ENCODE results near the gene RABGAP1. TPM values are rescaled to one million over a fixed set of nuclear protein-coding genes. Genes with fewer than 3 reads are reported as not detected.

RABGAP1 gene
- total and polyA plus RNA-seq, 7 donors, result 15.5 to 57.9 (median 33.6) TPM

- H3K9me3 ChIP-seq, result no peaks in the 10 kb centered on the region
- no peak overlapping the region for H3K4me3 ChIP-seq
- H3K36me3 ChIP-seq (ENCODE audit: insufficient read depth in 1 of 2, low read depth in 1 of 2), result peaks cover 3 to 18% of the 10 kb centered on the region in 2 donors
- intact Hi-C loops (cut with DNase I), result loop anchor here in 1 of 2 donors (10.0 kb wide), 1 partner anchor 64 kb away; no protein-coding TSS in a partner anchor
- TF ChIP-seq, protein P1, sequence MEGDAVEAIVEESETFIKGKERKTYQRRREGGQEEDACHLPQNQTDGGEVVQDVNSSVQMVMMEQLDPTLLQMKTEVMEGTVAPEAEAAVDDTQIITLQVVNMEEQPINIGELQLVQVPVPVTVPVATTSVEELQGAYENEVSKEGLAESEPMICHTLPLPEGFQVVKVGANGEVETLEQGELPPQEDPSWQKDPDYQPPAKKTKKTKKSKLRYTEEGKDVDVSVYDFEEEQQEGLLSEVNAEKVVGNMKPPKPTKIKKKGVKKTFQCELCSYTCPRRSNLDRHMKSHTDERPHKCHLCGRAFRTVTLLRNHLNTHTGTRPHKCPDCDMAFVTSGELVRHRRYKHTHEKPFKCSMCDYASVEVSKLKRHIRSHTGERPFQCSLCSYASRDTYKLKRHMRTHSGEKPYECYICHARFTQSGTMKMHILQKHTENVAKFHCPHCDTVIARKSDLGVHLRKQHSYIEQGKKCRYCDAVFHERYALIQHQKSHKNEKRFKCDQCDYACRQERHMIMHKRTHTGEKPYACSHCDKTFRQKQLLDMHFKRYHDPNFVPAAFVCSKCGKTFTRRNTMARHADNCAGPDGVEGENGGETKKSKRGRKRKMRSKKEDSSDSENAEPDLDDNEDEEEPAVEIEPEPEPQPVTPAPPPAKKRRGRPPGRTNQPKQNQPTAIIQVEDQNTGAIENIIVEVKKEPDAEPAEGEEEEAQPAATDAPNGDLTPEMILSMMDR (IDR thresholded peaks at IDR 0.05), result no peak
- H3K27ac ChIP-seq, result no peak overlapping the region
- no peaks in the 10 kb centered on the region for H3K27me3 ChIP-seq (ENCODE audit: insufficient read depth in 3 of 3, low read length in 2 of 3)
- DNase-seq, result no peak
- ATAC-seq, result no peak
- 93 to 99% (median 96%) methylated on average over 7 of the region's 7 CpGs for WGBS, 3 donors
- H3K4me1 ChIP-seq, result peaks cover 20% of the 10 kb centered on the region
These were observed 120.4 kb downstream of the RABGAP1 start for GRCh38 chr9:123061216-123061615.

DNA sequence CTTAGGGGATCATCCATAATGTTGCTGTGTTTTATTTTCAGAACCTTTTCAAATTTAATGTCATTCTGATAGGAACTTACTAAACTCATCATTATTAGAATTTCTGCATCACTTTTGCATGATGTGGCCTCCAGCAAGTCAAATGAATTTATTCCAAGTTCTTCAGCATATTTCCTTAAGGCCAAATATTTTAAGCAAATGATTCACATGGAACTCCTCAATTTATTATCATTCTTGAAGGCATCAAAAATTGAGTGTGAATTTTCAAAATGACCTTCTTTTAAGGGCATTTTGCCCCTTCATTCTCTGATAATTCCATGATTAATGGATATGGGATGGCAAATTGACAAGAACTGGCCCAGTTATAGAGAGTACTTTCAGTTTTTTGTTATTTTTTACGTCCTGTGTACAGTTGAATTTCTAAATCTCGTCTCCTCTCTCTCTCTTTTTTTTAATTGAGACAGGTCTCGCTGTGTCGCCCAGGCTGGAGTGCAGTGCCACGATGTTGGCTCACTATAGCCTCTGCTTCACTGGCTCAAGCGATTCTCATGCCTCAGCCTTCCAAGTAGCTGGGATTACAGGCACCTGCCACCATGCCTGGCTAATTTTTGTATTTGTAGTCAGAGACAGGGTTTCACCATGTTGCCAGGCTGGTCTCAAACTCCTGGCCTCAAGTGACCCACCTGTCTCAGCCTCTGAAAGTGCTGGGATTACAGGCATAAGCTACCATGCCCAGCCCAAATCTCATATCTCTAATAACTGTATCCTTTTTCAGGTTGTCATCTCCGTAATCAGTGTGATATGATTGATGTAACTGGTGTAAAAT lies 121.7 kb downstream of the RABGAP1 start:
- H3K27me3 ChIP-seq (ENCODE audit: insufficient read depth in 3 of 3, low read length in 2 of 3), result no peaks in the 10 kb centered on the region
- H3K9me3 ChIP-seq, result no peaks in the 10 kb centered on the region
- H3K36me3 ChIP-seq (ENCODE audit: insufficient read depth in 1 of 2, low read depth in 1 of 2), result peaks cover 3 to 31% of the 10 kb centered on the region in 2 donors
- peak in 1 of 2 donors; percentile 44 for DNase-seq
- peak overlapping the region; percentile 38 for H3K27ac ChIP-seq
- peak; percentile 62 to 86 (median 84) for ATAC-seq
- whole genome bisulfite sequencing, 3 donors, result 26 to 46% (median 27%) methylated on average over 7 of the region's 7 CpGs
- no peak overlapping the region for H3K4me3 ChIP-seq
- TF ChIP-seq, protein P1 (IDR thresholded peaks at IDR 0.05), result no peak
- H3K4me1 ChIP-seq, result peaks cover 20% of the 10 kb centered on the region
- intact Hi-C loops (cut with DNase I), result loop anchor here in 1 of 2 donors (10.0 kb wide), 1 partner anchor 62 kb away; no protein-coding TSS in a partner anchor

- TF ChIP-seq, protein P1 (IDR thresholded peaks at IDR 0.05), result no peak
- H3K27me3 ChIP-seq (ENCODE audit: insufficient read depth in 3 of 3, low read length in 2 of 3), result no peaks in the 10 kb centered on the region
- peaks cover 20% of the 10 kb centered on the region for H3K4me1 ChIP-seq
- ATAC-seq (no peak), DNase-seq (no peak)
- WGBS, 3 donors, result 19 to 34% (median 28%) methylated on average over 2 of the region's 2 CpGs
- intact Hi-C loops (cut with DNase I), result loop anchor here in 1 of 2 donors (10.0 kb wide), 1 partner anchor 62 kb away; no protein-coding TSS in a partner anchor
- H3K36me3 ChIP-seq (ENCODE audit: insufficient read depth in 1 of 2, low read depth in 1 of 2), result peaks cover 3 to 37% of the 10 kb centered on the region in 2 donors
- no peaks in the 10 kb centered on the region for H3K9me3 ChIP-seq
- H3K27ac ChIP-seq, result peak overlapping the region; percentile 38
- H3K4me3 ChIP-seq, result no peak overlapping the region
These were observed 122.4 kb downstream of the RABGAP1 start for GRCh38 chr9:123063177-123063598.

DNA sequence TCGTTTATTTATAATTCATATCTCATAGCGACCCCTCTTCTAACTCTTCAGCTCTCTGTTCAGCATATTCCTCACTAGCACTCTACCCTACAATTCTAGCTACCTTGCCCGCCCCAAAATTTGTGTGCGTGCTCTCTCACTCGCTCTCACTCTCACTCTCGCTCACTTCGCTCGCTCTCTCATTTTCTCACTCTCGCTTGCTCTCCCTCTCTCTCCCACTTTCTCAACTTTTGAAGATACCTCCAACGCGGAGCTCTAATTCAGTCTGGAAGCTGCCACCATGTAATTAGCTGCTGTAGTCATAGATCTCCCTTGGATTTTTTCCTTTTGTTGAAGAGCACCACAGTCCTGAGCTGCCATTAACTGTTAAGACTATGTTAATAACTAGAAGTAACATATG lies 123.1 kb downstream of the RABGAP1 start:
- TF ChIP-seq, protein P1 (IDR thresholded peaks at IDR 0.05), result no peak
- WGBS, 3 donors, result 95 to 97% (median 96%) methylated on average over 11 of the region's 11 CpGs
- Histone ChIP-seq H3K4me3 (no peak overlapping the region), H3K36me3 (ENCODE audit: insufficient read depth in 1 of 2, low read depth in 1 of 2) (peaks cover 3 to 41% of the 10 kb centered on the region in 2 donors), H3K27ac (no peak overlapping the region), H3K27me3 (ENCODE audit: insufficient read depth in 3 of 3, low read length in 2 of 3) (no peaks in the 10 kb centered on the region), H3K4me1 (peaks cover 20% of the 10 kb centered on the region), H3K9me3 (no peaks in the 10 kb centered on the region)
- ATAC-seq, result no peak
- intact Hi-C loops (cut with DNase I), result loop anchor here in 1 of 2 donors (10.0 kb wide), 1 partner anchor 61 kb away; no protein-coding TSS in a partner anchor
- no peak for DNase-seq
